ENCODE data around the gene PKHD1. TPM values are rescaled to one million over a fixed set of nuclear protein-coding genes. Genes with fewer than 3 reads are reported as not detected.

PKHD1 gene
- total RNA-seq, 1 donor from 2014 or later, result not detected

DNA sequence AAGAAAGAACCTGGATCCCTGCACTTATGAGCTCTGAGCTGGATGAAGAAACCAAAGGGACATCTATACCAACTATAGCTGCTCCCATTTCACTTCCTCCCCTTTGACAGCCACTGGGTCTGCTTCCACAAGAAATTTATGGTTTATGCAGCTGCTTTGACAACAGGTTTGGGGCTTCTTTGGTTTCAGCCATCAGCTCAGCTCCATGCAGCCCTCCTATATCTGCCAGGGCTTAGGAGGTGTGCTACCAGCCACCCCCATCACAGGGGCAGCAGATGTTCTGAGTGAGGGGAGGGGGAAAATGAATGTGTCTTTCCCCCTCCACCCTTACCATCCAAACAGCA, 29.2 kb upstream of the PKHD1 start:
- Mint-ChIP-seq H3K36me3 (ENCODE audit: low read depth) (no peaks in the 10 kb centered on the region), H3K4me3 (ENCODE audit: unreplicated experiment) (no peak overlapping the region), H3K27me3 (ENCODE audit: low read depth) (peaks cover 11% of the 10 kb centered on the region), H3K4me1 (ENCODE audit: low read depth) (no peaks in the 10 kb centered on the region), H3K9me3 (ENCODE audit: low read depth) (peaks cover 18% of the 10 kb centered on the region), H3K27ac (ENCODE audit: unreplicated experiment) (no peak overlapping the region)
- DNase-seq (ENCODE audit: low spot score), result no peak
- TF ChIP-seq, protein P1, sequence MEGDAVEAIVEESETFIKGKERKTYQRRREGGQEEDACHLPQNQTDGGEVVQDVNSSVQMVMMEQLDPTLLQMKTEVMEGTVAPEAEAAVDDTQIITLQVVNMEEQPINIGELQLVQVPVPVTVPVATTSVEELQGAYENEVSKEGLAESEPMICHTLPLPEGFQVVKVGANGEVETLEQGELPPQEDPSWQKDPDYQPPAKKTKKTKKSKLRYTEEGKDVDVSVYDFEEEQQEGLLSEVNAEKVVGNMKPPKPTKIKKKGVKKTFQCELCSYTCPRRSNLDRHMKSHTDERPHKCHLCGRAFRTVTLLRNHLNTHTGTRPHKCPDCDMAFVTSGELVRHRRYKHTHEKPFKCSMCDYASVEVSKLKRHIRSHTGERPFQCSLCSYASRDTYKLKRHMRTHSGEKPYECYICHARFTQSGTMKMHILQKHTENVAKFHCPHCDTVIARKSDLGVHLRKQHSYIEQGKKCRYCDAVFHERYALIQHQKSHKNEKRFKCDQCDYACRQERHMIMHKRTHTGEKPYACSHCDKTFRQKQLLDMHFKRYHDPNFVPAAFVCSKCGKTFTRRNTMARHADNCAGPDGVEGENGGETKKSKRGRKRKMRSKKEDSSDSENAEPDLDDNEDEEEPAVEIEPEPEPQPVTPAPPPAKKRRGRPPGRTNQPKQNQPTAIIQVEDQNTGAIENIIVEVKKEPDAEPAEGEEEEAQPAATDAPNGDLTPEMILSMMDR (IDR thresholded peaks at IDR 0.05), result no peak

GRCh38 chr6:52115891-52116604, 28.6 kb upstream of the PKHD1 start:
- Mint-ChIP-seq H3K4me1 (ENCODE audit: low read depth) (no peaks in the 10 kb centered on the region), H3K4me3 (ENCODE audit: unreplicated experiment) (no peak overlapping the region), H3K27ac (ENCODE audit: unreplicated experiment) (no peak overlapping the region), H3K27me3 (ENCODE audit: low read depth) (peaks cover 8% of the 10 kb centered on the region), H3K9me3 (ENCODE audit: low read depth) (peaks cover 18% of the 10 kb centered on the region), H3K36me3 (ENCODE audit: low read depth) (no peaks in the 10 kb centered on the region)
- TF ChIP-seq, protein P1 (IDR thresholded peaks at IDR 0.05), result no peak
- DNase-seq (ENCODE audit: low spot score), result no peak

DNA sequence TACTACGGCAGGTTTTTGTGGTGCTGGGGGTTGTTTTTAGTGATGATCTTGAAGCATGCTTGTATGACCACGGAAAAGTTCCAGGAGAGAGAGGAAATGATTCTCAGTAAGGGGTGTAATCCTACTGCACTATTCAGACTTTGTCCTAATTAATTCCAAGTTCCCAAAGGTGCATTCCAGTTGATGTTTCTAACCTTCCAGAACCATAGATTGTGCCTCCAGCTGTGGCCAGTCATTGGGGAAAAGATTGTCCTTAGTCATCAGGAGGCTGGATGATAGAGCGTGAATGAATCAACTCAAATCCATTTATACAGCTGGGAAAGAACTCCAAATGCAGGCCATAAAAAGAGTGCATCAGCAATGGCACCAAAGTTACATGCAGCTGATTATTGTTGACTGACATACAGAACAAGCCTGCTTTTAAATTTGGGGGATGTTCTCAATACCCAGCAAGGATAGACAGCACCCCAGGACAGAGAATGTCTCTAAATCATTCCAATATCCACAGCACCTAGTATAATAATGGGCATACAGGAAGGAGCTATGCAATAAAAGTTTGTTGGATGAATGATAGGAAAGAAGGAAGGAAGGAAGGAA, 27.8 kb upstream of the PKHD1 start:
- Mint-ChIP-seq H3K4me3 (ENCODE audit: unreplicated experiment) (no peak overlapping the region), H3K9me3 (ENCODE audit: low read depth) (peaks cover 18% of the 10 kb centered on the region), H3K27me3 (ENCODE audit: low read depth) (peaks cover 8% of the 10 kb centered on the region), H3K4me1 (ENCODE audit: low read depth) (no peaks in the 10 kb centered on the region), H3K36me3 (ENCODE audit: low read depth) (no peaks in the 10 kb centered on the region), H3K27ac (ENCODE audit: unreplicated experiment) (no peak overlapping the region)
- no peak for DNase-seq (ENCODE audit: low spot score)
- TF ChIP-seq, protein P1 (IDR thresholded peaks at IDR 0.05), result no peak

GRCh38 chr6:52109171-52109571, 21.8 kb upstream of the PKHD1 start:
- H3K4me1 Mint-ChIP-seq (ENCODE audit: low read depth), result no peaks in the 10 kb centered on the region
- peaks cover 9% of the 10 kb centered on the region for H3K27me3 Mint-ChIP-seq (ENCODE audit: low read depth)
- TF ChIP-seq, protein P1 (IDR thresholded peaks at IDR 0.05), result no peak
- no peak overlapping the region for H3K27ac Mint-ChIP-seq (ENCODE audit: unreplicated experiment)
- H3K36me3 Mint-ChIP-seq (ENCODE audit: low read depth), result no peaks in the 10 kb centered on the region
- H3K4me3 Mint-ChIP-seq (ENCODE audit: unreplicated experiment), result no peak overlapping the region
- no peak for DNase-seq (ENCODE audit: low spot score)
- H3K9me3 Mint-ChIP-seq (ENCODE audit: low read depth), result peaks cover 3% of the 10 kb centered on the region

GRCh38 chr6:52108128-52108527, 20.7 kb upstream of the PKHD1 start:
- TF ChIP-seq, protein P1 (IDR thresholded peaks at IDR 0.05), result no peak
- no peak overlapping the region for H3K4me3 Mint-ChIP-seq (ENCODE audit: unreplicated experiment)
- peaks cover 3% of the 10 kb centered on the region for H3K9me3 Mint-ChIP-seq (ENCODE audit: low read depth)
- H3K27me3 Mint-ChIP-seq (ENCODE audit: low read depth), result peaks cover 13% of the 10 kb centered on the region
- no peak overlapping the region for H3K27ac Mint-ChIP-seq (ENCODE audit: unreplicated experiment)
- no peaks in the 10 kb centered on the region for H3K4me1 Mint-ChIP-seq (ENCODE audit: low read depth)
- no peak for DNase-seq (ENCODE audit: low spot score)
- H3K36me3 Mint-ChIP-seq (ENCODE audit: low read depth), result no peaks in the 10 kb centered on the region
